Psoas muscle (tissue), 8 donors: ENCODE results near the gene TPP2. TPM values are rescaled to one million over a fixed set of nuclear protein-coding genes. Genes with fewer than 3 reads are reported as not detected.

Experiments used
- ATAC-seq, 4 donors: fragments of 200-7000 bp; cut with Tn5 transposase; one replicate each; pipeline ENCODE4 v1.9.1; 2020; ENCODE audit warnings: moderate library complexity in 3 of 4, mild to moderate bottlenecking in 2 of 4
- DNase-seq, 2 donors: peaks; one replicate each; pipeline ENCODE4 v3.0.0-alpha.2; 2020
- H3K27ac ChIP-seq: fragments of 200-600 bp; one replicate; pipeline ENCODE4 v1.8.0; 2022
- H3K27me3 ChIP-seq, 3 donors: fragments of 200-600 bp in 1 of 3; one replicate each; pipeline versions ENCODE4 v1.6.1 to v1.8.0; 2013 to 2022; ENCODE audit warnings: low read length in 2 of 3, mild to moderate bottlenecking in 2 of 3, moderate library complexity in 1 of 3; ENCODE audit not compliant: insufficient read depth in 3 of 3
- H3K36me3 ChIP-seq, 2 donors: fragments of 200-600 bp in 1 of 2; one replicate each; pipeline versions ENCODE4 v1.6.1 to v1.8.0; 2013 to 2022; ENCODE audit warnings: low read depth in 1 of 2, mild to moderate bottlenecking in 1 of 2, moderate library complexity in 1 of 2; ENCODE audit not compliant: insufficient read depth in 1 of 2
- H3K4me1 ChIP-seq: fragments of 200-600 bp; one replicate; pipeline ENCODE4 v1.8.0; 2022
- H3K4me3 ChIP-seq: fragments of 200-600 bp; one replicate; pipeline ENCODE4 v1.8.0; 2022; ENCODE audit warnings: mild to moderate bottlenecking
- H3K9me3 ChIP-seq: fragments of 200-600 bp; one replicate; pipeline ENCODE4 v1.8.0; 2022
- WGBS, 3 donors: extraction: QIAGEN DNeasy Blood & Tissue Kit; methylation state at CpG; one replicate each; pipeline versions ENCODE4 v1.1.6 to v1.1.7; 2013; 5-methylcytosine and 5-hydroxymethylcytosine counted together
- intact Hi-C, 2 donors: fragments of 100-400 bp; cut with DNase I; formaldehyde crosslinking; loops; one replicate each; pipeline versions ENCODE4 v1.11.0 to v1.14.2; 2022
- polyA plus RNA-seq, 3 donors: library from polyadenylated mRNA; stranded (reverse); fragments of 200-250 nt; gene quantifications; one replicate each; pipeline ENCODE4 v1.2.3, GENCODE V29; 2013
- total RNA-seq, 4 donors: library from RNA; stranded (reverse); fragmentation: NEBNext Ultra II Directional in 2 of 4; extraction: Animal tissue kit (Norgen Biotek cat#: 25700) in 2 of 4; gene quantifications; one replicate each; pipeline versions ENCODE4 v1.2.1 to v1.2.4, GENCODE V29; 2021 to 2023
- TF ChIP-seq, protein P1 (sequence below): fragments of 200-600 bp; IDR thresholded peaks from one replicate; pipeline ENCODE4 v1.8.0; 2022; ENCODE audit warnings: antibody characterized with exemption
- donor health status: healthy with polysubstance abuse.
- donor health status: DM: no; HTN: no; CAD: no; lungs with moderate emphysema.
- donor health status: Bipolar disorder and iron deficiency.
- donor health status: healthy.
- donor health status: DM: yes; HTN: yes; CAD: no.
- donor health status: DM: no; HTN: no; CAD: no.
- donor health status: DM: no; HTN: no; CAD: no.
- donor health status: DM: yes; HTN: yes; CAD: no.

The TPP2 gene
- total and polyA plus RNA-seq, 7 donors: 22.1 to 45.6 (median 40.3) TPM

DNA sequence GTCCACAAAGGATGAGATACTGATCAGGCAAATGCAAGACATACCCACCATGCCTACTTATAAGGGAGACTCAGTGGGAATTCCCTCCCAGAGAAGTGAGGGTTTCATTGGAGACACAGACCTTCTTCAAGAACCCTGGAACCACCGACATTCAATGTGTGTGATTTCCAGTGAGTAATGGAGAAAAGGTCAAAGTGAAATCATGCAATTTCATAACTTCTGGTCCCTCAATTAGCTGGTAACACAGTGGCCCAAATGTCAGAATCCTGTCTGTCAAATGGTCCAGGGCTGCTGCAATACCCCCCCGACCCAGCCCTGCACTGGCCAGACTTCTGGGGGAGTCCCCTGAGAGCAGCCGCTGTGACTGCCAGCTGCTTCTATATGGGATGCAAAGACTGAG lies 102.7 kb downstream of the TPP2 start:
- H3K4me3 ChIP-seq: no peak overlapping the region
- 36 to 50% (median 49%) methylated on average over 3 of the region's 3 CpGs for WGBS, 3 donors
- TF ChIP-seq, protein P1, sequence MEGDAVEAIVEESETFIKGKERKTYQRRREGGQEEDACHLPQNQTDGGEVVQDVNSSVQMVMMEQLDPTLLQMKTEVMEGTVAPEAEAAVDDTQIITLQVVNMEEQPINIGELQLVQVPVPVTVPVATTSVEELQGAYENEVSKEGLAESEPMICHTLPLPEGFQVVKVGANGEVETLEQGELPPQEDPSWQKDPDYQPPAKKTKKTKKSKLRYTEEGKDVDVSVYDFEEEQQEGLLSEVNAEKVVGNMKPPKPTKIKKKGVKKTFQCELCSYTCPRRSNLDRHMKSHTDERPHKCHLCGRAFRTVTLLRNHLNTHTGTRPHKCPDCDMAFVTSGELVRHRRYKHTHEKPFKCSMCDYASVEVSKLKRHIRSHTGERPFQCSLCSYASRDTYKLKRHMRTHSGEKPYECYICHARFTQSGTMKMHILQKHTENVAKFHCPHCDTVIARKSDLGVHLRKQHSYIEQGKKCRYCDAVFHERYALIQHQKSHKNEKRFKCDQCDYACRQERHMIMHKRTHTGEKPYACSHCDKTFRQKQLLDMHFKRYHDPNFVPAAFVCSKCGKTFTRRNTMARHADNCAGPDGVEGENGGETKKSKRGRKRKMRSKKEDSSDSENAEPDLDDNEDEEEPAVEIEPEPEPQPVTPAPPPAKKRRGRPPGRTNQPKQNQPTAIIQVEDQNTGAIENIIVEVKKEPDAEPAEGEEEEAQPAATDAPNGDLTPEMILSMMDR: no peak
- peak overlapping the region; percentile 78 for H3K27ac ChIP-seq
- no peaks in the 10 kb centered on the region for H3K9me3 ChIP-seq
- no peaks in the 10 kb centered on the region for H3K27me3 ChIP-seq
- ATAC-seq: peak in 1 of 4 donors; percentile 8
- H3K4me1 ChIP-seq: peaks cover 36% of the 10 kb centered on the region
- no peak for DNase-seq
- H3K36me3 ChIP-seq: no peaks in the 10 kb centered on the region
- intact Hi-C loops: no loop called here

DNA sequence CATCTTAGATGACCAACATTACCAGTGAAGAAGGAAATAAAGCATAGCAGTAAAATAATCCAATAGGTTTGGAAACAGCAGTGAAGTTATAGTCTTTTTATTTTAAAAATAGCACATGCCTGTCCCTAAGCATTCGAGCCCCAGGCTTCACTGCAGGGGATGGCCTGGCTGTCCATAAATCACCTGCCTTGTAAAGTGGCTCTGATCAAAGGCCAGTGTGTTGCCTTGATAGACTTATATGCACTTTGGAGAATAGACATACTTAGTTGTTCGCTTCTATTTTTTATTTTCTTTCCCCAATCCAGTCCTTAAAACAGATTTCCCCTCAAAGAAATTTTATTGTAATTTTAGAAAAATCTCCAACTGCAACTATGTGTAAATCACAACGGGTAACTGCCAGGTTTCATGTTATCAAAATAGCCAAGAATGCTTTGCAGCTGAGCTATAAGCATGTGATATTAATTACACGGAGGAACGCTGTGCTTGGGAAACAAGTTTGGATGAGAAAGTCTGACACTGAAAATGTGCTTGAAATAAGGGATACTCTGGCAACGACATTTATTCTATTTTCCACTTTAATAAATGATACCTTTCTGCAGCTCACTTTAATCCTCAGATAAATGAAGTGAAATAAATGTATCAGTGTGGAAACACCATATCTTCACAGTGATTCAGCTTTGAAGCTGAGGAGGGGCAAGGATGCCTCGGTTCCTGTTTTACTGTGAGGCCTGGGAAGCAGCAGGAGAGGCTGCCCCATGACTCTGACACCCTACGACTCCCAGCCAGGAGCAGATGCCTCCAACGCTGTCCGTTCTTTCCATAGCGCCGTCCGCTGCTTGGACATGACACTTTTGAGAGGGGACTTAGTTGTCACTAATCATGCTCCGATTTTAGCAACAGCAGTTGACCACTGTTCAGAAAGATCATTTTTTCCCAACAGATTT lies 103.6 kb downstream of the TPP2 start:
- DNase-seq (peak in 1 of 2 donors; percentile 63), ATAC-seq (peak; percentile 54 to 82 (median 72))
- WGBS, 3 donors: 15 to 24% (median 24%) methylated on average over 14 of the region's 14 CpGs

DNA sequence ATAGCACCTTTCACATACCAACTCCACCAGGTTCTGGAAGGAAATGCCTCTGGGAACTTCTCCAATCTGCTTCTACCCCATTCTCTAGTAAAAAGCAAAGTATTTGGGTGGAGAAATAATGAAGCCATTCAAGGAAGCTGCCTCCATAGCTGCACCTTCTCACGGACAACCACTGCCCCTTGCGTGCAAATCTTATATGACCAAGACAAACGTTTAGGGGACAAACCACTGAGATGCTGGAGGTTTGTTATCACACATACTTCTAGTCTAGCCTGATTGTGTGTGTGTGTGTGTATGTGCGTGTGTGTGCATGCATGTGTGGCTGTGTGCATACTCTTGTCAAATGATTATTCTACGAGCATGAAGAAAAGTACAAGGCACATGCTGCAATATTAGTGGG lies 104.5 kb downstream of the TPP2 start:
- Histone ChIP-seq H3K27me3 (no peaks in the 10 kb centered on the region), H3K9me3 (no peaks in the 10 kb centered on the region), H3K27ac (peak overlapping the region; percentile 78), H3K4me1 (peaks cover 25% of the 10 kb centered on the region), H3K36me3 (no peaks in the 10 kb centered on the region), H3K4me3 (no peak overlapping the region)
- TF ChIP-seq, protein P1: no peak
- WGBS, 3 donors: 87 to 89% (median 88%) methylated on average over 5 of the region's 5 CpGs
- ATAC-seq (no peak), DNase-seq (no peak)
- intact Hi-C loops: no loop called here

More for the DNA sequence above, 103.6 kb downstream of the TPP2 start:
- no peaks in the 10 kb centered on the region for H3K9me3 ChIP-seq
- TF ChIP-seq, protein P1: no peak
- intact Hi-C loops: no loop called here
- peaks cover 30% of the 10 kb centered on the region for H3K4me1 ChIP-seq
- H3K27me3 ChIP-seq: no peaks in the 10 kb centered on the region
- peak overlapping the region; percentile 78 for H3K27ac ChIP-seq
- no peaks in the 10 kb centered on the region for H3K36me3 ChIP-seq
- H3K4me3 ChIP-seq: peak overlapping the region; percentile 1

DNA sequence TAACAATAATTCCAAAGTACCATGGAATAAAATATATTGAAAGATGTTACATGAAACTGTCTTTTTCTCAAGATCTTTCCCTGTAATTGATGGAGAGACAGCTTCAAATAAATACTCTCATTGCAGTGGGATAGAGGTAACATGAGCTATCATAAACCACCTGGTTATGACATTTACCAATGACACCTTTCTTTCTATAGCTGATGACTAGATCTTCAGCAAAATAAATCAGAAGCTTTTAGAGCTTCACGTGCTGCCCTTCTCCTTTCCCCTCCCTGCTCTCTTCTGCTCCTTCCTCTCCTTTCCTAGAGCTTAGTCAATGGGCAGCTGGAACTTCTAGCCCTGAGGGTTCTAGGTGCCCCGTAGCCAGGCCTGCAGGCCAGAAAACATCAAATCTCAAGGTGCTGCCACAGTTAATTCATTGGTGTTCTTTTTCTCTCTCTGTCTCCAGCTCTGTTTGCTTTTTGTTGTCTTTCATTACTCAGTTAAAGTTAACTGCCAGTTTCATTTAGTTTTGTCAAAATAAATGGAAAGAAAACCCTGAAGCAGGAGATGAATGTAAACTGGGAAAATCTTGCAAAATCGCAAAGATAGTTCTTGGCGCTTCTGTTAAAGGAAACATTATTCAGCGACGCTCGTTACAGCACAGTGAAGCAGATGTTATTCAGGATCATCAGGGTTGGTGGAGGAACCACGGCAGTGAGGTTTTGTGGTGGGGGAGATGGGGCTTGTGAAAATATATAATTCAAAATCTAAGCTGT lies 106.4 kb downstream of the TPP2 start:
- Histone ChIP-seq H3K9me3 (no peaks in the 10 kb centered on the region), H3K36me3 (no peaks in the 10 kb centered on the region), H3K27me3 (no peaks in the 10 kb centered on the region), H3K27ac (peak overlapping the region; percentile 77), H3K4me3 (no peak overlapping the region), H3K4me1 (peaks cover 42% of the 10 kb centered on the region)
- 52 to 57% (median 55%) methylated on average over 8 of the region's 8 CpGs for WGBS, 3 donors
- ATAC-seq (peak in 3 of 4 donors; percentile 61 to 76 (median 63)), DNase-seq (no peak)
- intact Hi-C loops: no loop called here
- TF ChIP-seq, protein P1: no peak
